IMR-90 (cell line): Measurements from ENCODE around the gene GSG1L. TPM values are rescaled to one million over a fixed set of nuclear protein-coding genes. Genes with fewer than 3 reads are reported as not detected.
"Not testable (repeated sequence)": the region's sequence is repeated elsewhere in the genome, so short reads cannot be mapped to it uniquely, and the experiment has no call there.

Experiments used
- ATAC-seq: fragments of 200-7000 bp; cut with Tn5 transposase; 2 replicates; pipeline ENCODE4 v1.9.1; 2020; ENCODE audit warnings: low read depth, mild to moderate bottlenecking, moderate library complexity
- BruUV-seq: library from RNA; stranded (reverse); fragments of 400-500 nt; replicated peaks from 2 replicates; lab custom pipeline; 2021; lab: Mats Ljungman, UMichigan
- CTCF ChIA-PET: fragments of 300-600 bp; formaldehyde crosslinking; extraction: SDS; loops from one replicate; lab custom pipeline; 2021; ENCODE audit warnings: antibody characterized with exemption; lab: Yijun Ruan, JAX
- POLR2A ChIA-PET: fragments of 300-600 bp; sonication (Branson Sonifier 250); formaldehyde crosslinking; loops from one replicate; lab custom pipeline; 2022; ENCODE audit warnings: antibody characterized with exemption; ENCODE audit not compliant: unreplicated experiment; lab: Charles Lee
- DNase-seq: peaks from one replicate; pipeline ENCODE4 v3.0.0; 2013
- H2AFZ ChIP-seq: replicated peaks from 2 replicates; pipeline ENCODE3; 2013; ENCODE audit warnings: low read length, mild to moderate bottlenecking; ENCODE audit not compliant: poor library complexity
- H2AK5ac ChIP-seq: 2 replicates; pipeline ENCODE4 v1.6.1; 2013; ENCODE audit warnings: low read depth, low read length, inconsistent platforms
- H2AK9ac ChIP-seq: replicated peaks from 2 replicates; pipeline ENCODE3; 2013; ENCODE audit warnings: mild to moderate bottlenecking, low read depth, low read length, moderate library complexity; ENCODE audit not compliant: poor library complexity
- H2BK120ac ChIP-seq: 2 replicates; pipeline ENCODE4 v1.6.1; 2013; ENCODE audit warnings: low read depth, low read length, inconsistent platforms
- H2BK15ac ChIP-seq: 3 replicates; pipeline ENCODE4 v1.6.1; 2013; ENCODE audit warnings: low read depth, low read length, inconsistent platforms
- H2BK20ac ChIP-seq: 2 replicates; pipeline ENCODE4 v1.6.1; 2013; ENCODE audit warnings: low read depth, mild to moderate bottlenecking, inconsistent platforms, low read length, moderate library complexity
- H2BK5ac ChIP-seq: 2 replicates; pipeline ENCODE4 v1.6.1; 2013; ENCODE audit warnings: mild to moderate bottlenecking, low read depth, low read length, inconsistent platforms; ENCODE audit not compliant: poor library complexity, severe bottlenecking
- H3K14ac ChIP-seq: replicated peaks from 2 replicates; pipeline ENCODE4 v1.6.1; 2013; ENCODE audit warnings: low read depth, low read length, inconsistent platforms
- H3K18ac ChIP-seq: 2 replicates; pipeline ENCODE4 v1.6.1; 2013; ENCODE audit warnings: low read depth, low read length, control low read depth
- H3K23ac ChIP-seq: 2 replicates; pipeline ENCODE4 v1.6.1; 2013; ENCODE audit warnings: low read depth, low read length, inconsistent platforms
- H3K27ac ChIP-seq: 2 replicates; pipeline ENCODE4 v1.5.1; 2013; ENCODE audit warnings: mild to moderate bottlenecking, control low read depth, low read length; ENCODE audit not compliant: insufficient read depth
- H3K27me3 ChIP-seq: 2 replicates; pipeline ENCODE4 v1.6.1; 2013; ENCODE audit warnings: low read length; ENCODE audit not compliant: control insufficient read depth, insufficient read depth
- H3K36me3 ChIP-seq: 2 replicates; pipeline ENCODE4 v1.6.1; 2013; ENCODE audit warnings: low read length, mixed read lengths; ENCODE audit not compliant: control insufficient read depth, insufficient read depth
- H3K4ac ChIP-seq: 2 replicates; pipeline ENCODE4 v1.6.1; 2013; ENCODE audit warnings: low read depth, low read length, inconsistent platforms
- H3K4me1 ChIP-seq: 2 replicates; pipeline ENCODE4 v1.6.1; 2013; ENCODE audit warnings: low read length, mixed read lengths; ENCODE audit not compliant: control insufficient read depth, insufficient read depth
- H3K4me2 ChIP-seq: 2 replicates; pipeline ENCODE4 v1.6.1; 2013; ENCODE audit warnings: low read depth, mild to moderate bottlenecking, control low read depth, low read length, moderate library complexity
- H3K4me3 ChIP-seq: 2 replicates; pipeline ENCODE4 v1.5.1; 2013; ENCODE audit warnings: low read depth, mild to moderate bottlenecking, control low read depth, low read length, moderate library complexity; ENCODE audit not compliant: insufficient read depth
- H3K56ac ChIP-seq: 2 replicates; pipeline ENCODE4 v1.6.1; 2013; ENCODE audit warnings: low read length, inconsistent platforms; ENCODE audit not compliant: insufficient read depth; ENCODE audit errors: extremely low read depth
- H3K79me1 ChIP-seq, 2 experiments: 2 replicates each; pipeline ENCODE4 v1.6.1; 2013; ENCODE audit warnings: low read length in 2 of 2, inconsistent platforms in 1 of 2, low read depth in 1 of 2
- H3K9ac ChIP-seq: 2 replicates; pipeline ENCODE4 v1.6.1; 2013; ENCODE audit warnings: low read depth, low read length, control low read depth
- H3K9me1 ChIP-seq: 2 replicates; pipeline ENCODE4 v1.6.1; 2013; ENCODE audit warnings: low read length, inconsistent platforms; ENCODE audit not compliant: insufficient read depth
- H3K9me3 ChIP-seq: 2 replicates; pipeline ENCODE4 v1.6.1; 2013; ENCODE audit warnings: low read length; ENCODE audit not compliant: control insufficient read depth, insufficient read depth
- H4K20me1 ChIP-seq: 2 replicates; pipeline ENCODE4 v1.6.1; 2013; ENCODE audit warnings: low read length, inconsistent platforms; ENCODE audit not compliant: insufficient read depth
- H4K5ac ChIP-seq: 2 replicates; pipeline ENCODE4 v1.6.1; 2013; ENCODE audit warnings: mild to moderate bottlenecking, low read depth, low read length, control low read depth
- H4K8ac ChIP-seq, 2 experiments: 2 replicates each; pipeline ENCODE4 v1.6.1; 2013; ENCODE audit warnings: low read depth in 2 of 2, low read length in 2 of 2, control low read depth in 1 of 2, inconsistent platforms in 1 of 2
- H4K91ac ChIP-seq: 2 replicates; pipeline ENCODE4 v1.6.1; 2013; ENCODE audit warnings: low read depth, low read length, inconsistent platforms; ENCODE audit not compliant: insufficient read depth
- WGBS, 2 experiments: methylation state at CpG; one replicate each; pipeline versions ENCODE4 v1.1.5 to v1.1.7; 2013; ENCODE audit warnings: missing lambda C conversion rate in 2 of 2; ENCODE audit not compliant: insufficient read length in 1 of 2; ENCODE audit errors: extremely low coverage in 2 of 2; 5-methylcytosine and 5-hydroxymethylcytosine counted together
- dilution Hi-C: fragments of 300-500 bp; cut with HindIII; formaldehyde crosslinking; loops from one replicate; pipeline ENCODE4 v1.14.3; 2018; ENCODE audit warnings: low sequenced_read_pairs; ENCODE audit not compliant: unreplicated experiment
- in situ Hi-C: fragments of 300-500 bp; cut with MboI; formaldehyde crosslinking; loops from 3 replicates; pipeline ENCODE4 v1.14.3; 2019; ENCODE audit warnings: low sequenced_read_pairs, inconsistent platforms, mixed read lengths
- intact Hi-C: fragments of 100-400 bp; cut with micrococcal nuclease; formaldehyde crosslinking; loops from 2 replicates; pipeline ENCODE4 v1.10.0; 2022
- polyA plus RNA-seq, 3 experiments: library from polyadenylated mRNA; depleted of rRNA; stranded (reverse); fragments of >200 nt; gene quantifications; 2 replicates each; pipeline ENCODE4 v1.2.3, GENCODE V29; 2012; ENCODE audit warnings: low replicate concordance in 1 of 3
- total RNA-seq: library from RNA; depleted of rRNA; stranded (reverse); fragments of >200 nt; gene quantifications from 2 replicates; pipeline ENCODE4 v1.2.3, GENCODE V29; 2012

GSG1L gene
- total and polyA plus RNA-seq, 2 of the 4 experiments (the other 2 are of a cell fraction) = not detected

DNA sequence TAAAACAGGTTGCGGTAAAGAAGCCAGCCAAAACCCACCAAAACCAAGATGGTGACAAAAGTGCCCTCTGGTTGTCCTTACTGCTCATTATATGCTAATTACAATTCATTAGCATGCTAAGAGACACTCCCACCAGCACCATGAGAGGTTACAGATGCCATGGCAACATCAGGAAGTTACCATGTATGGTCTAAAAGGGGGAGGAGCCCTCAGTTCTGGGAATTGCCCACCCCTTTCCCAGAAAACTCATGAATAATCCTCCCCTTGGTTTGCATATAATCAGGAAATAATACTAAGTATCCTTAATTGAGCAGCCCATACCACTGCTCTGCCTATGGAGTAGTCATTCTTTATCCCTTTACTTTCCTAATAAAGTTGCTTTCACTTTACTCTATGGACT lies 190.9 kb downstream of the GSG1L start:
- H3K9ac ChIP-seq, H3K4me1 ChIP-seq, H2BK5ac ChIP-seq, CTCF ChIA-PET, H3K56ac ChIP-seq, dilution Hi-C loops, H3K79me1 ChIP-seq, H3K9me1 ChIP-seq, H3K4ac ChIP-seq, H2AK9ac ChIP-seq, BruUV-seq, H2BK20ac ChIP-seq, H2AK5ac ChIP-seq, DNase-seq, H4K5ac ChIP-seq, H4K91ac ChIP-seq, H3K4me2 ChIP-seq, in situ Hi-C loops, H2BK120ac ChIP-seq, H3K23ac ChIP-seq, H3K14ac ChIP-seq, POLR2A ChIA-PET, intact Hi-C loops, H4K20me1 ChIP-seq, ATAC-seq, H3K9me3 ChIP-seq, H4K8ac ChIP-seq, H3K36me3 ChIP-seq, H3K27me3 ChIP-seq, H3K27ac ChIP-seq, H2BK15ac ChIP-seq, H3K18ac ChIP-seq, H3K4me3 ChIP-seq, H2AFZ ChIP-seq: not testable (repeated sequence)
- no CpG with 5 or more reads among the region's 1 CpG for WGBS, 2 experiments
